GM12873 (cell line): ENCODE measurements around the gene ROR1.

Source experiments
- CTCF ChIP-seq: IDR thresholded peaks from 2 replicates; pipeline ENCODE4 v1.5.1; 2012; ENCODE audit warnings: low read depth, mild to moderate bottlenecking, moderate library complexity, low read length, control low read depth; ENCODE audit not compliant: insufficient read depth; ENCODE audit errors: missing control alignments

ROR1 gene

GRCh38 chr1:64171797-64172281 is 398.0 kb downstream of the ROR1 start:
- TF ChIP-seq CTCF = no peak

- no peak for TF ChIP-seq CTCF
Observed at GRCh38 chr1:64172458-64172983, 398.7 kb downstream of the ROR1 start.

DNA sequence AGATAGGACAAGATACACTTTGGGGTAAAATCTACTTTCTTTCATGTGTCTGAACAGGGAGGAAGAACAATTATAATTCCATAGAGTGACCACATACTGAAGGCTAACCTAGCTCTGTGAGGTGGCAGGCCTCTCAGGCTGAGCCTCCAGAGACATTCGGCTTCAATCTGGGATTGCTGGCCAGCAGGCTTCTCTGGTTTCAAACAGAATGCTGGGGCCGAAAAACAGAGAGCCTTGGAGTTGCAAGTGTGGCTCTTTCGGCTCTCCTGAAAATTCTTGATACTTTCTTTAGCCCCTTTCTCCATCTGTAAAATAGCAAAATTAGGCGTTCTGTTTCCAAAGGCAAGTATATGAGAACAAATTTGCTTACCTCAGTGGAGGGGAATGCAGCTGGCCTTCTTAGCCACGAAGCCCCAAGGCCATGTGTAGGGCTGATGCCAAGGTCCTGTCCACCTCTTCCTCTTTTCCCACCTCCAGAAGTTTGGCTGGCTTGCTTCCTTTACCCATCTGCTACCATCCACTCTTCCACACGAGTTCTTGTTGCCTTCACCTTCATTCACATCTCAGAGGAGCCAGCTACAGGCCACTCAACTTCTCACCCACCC is 399.6 kb downstream of the ROR1 start:
- no peak for TF ChIP-seq CTCF

GRCh38 chr1:64175639-64176038 is 401.8 kb downstream of the ROR1 start:
- TF ChIP-seq CTCF = no peak

DNA sequence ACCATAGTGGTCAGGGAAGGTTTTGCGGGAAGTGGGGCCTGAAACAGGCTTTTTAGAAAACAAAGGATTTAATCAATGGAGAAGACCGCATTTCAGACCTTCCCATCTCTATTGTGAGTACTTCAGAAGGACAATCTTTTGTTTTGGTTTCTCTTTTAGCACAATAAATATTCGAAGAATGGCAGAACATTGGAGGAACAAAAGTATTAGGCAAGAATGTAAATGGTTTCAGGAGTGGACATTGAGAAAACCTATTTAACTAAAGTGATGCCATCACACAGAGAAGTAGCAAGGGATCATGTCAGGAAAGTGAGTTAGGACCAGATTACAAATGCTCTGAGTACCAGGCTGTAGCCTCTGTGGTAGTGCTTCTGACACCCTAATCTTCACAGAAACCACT is 402.8 kb downstream of the ROR1 start:
- no peak for TF ChIP-seq CTCF

GRCh38 chr1:64179588-64179987 is 405.8 kb downstream of the ROR1 start:
- TF ChIP-seq CTCF = no peak

DNA sequence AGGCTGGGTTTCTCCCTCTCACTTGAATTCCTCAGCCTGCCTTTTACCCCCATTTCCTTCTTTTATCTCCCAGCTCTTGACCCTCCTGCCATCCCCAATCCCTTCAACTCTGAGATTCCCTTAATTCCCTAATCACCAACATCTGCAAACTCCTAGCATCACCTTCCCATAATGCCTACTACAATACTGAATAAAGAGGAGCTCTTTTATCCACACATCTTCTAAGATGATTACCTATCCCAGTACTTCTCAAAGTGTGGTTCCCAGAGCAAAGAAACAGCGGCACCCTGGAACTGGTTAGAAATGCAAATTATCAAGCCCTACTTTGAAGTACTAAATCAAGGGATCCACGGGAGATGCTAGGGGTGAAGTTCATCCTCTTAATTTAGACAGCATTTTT is 408.4 kb downstream of the ROR1 start:
- no peak for TF ChIP-seq CTCF
